IMR-90 (cell line): ENCODE results near the gene WDR90. TPM values are rescaled to one million over a fixed set of nuclear protein-coding genes. Genes with fewer than 3 reads are reported as not detected.

ENCODE experiments used
- ATAC-seq: fragments of 200-7000 bp; cut with Tn5 transposase; 2 replicates; pipeline ENCODE4 v1.9.1; 2020; ENCODE audit warnings: low read depth, mild to moderate bottlenecking, moderate library complexity
- BruUV-seq: library from RNA; stranded (reverse); fragments of 400-500 nt; replicated peaks from 2 replicates; lab custom pipeline; 2021; lab: Mats Ljungman, UMichigan
- CTCF ChIA-PET: fragments of 300-600 bp; formaldehyde crosslinking; extraction: SDS; loops from one replicate; lab custom pipeline; 2021; ENCODE audit warnings: antibody characterized with exemption; lab: Yijun Ruan, JAX
- POLR2A ChIA-PET: fragments of 300-600 bp; sonication (Branson Sonifier 250); formaldehyde crosslinking; loops from one replicate; lab custom pipeline; 2022; ENCODE audit warnings: antibody characterized with exemption; ENCODE audit not compliant: unreplicated experiment; lab: Charles Lee
- DNase-seq: peaks from one replicate; pipeline ENCODE4 v3.0.0; 2013
- H2AFZ ChIP-seq: replicated peaks from 2 replicates; pipeline ENCODE3; 2013; ENCODE audit warnings: low read length, mild to moderate bottlenecking; ENCODE audit not compliant: poor library complexity
- H2AK5ac ChIP-seq: 2 replicates; pipeline ENCODE4 v1.6.1; 2013; ENCODE audit warnings: low read depth, low read length, inconsistent platforms
- H2AK9ac ChIP-seq: replicated peaks from 2 replicates; pipeline ENCODE3; 2013; ENCODE audit warnings: mild to moderate bottlenecking, low read depth, low read length, moderate library complexity; ENCODE audit not compliant: poor library complexity
- H2BK120ac ChIP-seq: 2 replicates; pipeline ENCODE4 v1.6.1; 2013; ENCODE audit warnings: low read depth, low read length, inconsistent platforms
- H2BK15ac ChIP-seq: 3 replicates; pipeline ENCODE4 v1.6.1; 2013; ENCODE audit warnings: low read depth, low read length, inconsistent platforms
- H2BK20ac ChIP-seq: 2 replicates; pipeline ENCODE4 v1.6.1; 2013; ENCODE audit warnings: low read depth, mild to moderate bottlenecking, inconsistent platforms, low read length, moderate library complexity
- H2BK5ac ChIP-seq: 2 replicates; pipeline ENCODE4 v1.6.1; 2013; ENCODE audit warnings: mild to moderate bottlenecking, low read depth, low read length, inconsistent platforms; ENCODE audit not compliant: poor library complexity, severe bottlenecking
- H3K14ac ChIP-seq: replicated peaks from 2 replicates; pipeline ENCODE4 v1.6.1; 2013; ENCODE audit warnings: low read depth, low read length, inconsistent platforms
- H3K18ac ChIP-seq: 2 replicates; pipeline ENCODE4 v1.6.1; 2013; ENCODE audit warnings: low read depth, low read length, control low read depth
- H3K23ac ChIP-seq: 2 replicates; pipeline ENCODE4 v1.6.1; 2013; ENCODE audit warnings: low read depth, low read length, inconsistent platforms
- H3K27ac ChIP-seq: 2 replicates; pipeline ENCODE4 v1.5.1; 2013; ENCODE audit warnings: mild to moderate bottlenecking, control low read depth, low read length; ENCODE audit not compliant: insufficient read depth
- H3K27me3 ChIP-seq: 2 replicates; pipeline ENCODE4 v1.6.1; 2013; ENCODE audit warnings: low read length; ENCODE audit not compliant: control insufficient read depth, insufficient read depth
- H3K36me3 ChIP-seq: 2 replicates; pipeline ENCODE4 v1.6.1; 2013; ENCODE audit warnings: low read length, mixed read lengths; ENCODE audit not compliant: control insufficient read depth, insufficient read depth
- H3K4ac ChIP-seq: 2 replicates; pipeline ENCODE4 v1.6.1; 2013; ENCODE audit warnings: low read depth, low read length, inconsistent platforms
- H3K4me1 ChIP-seq: 2 replicates; pipeline ENCODE4 v1.6.1; 2013; ENCODE audit warnings: low read length, mixed read lengths; ENCODE audit not compliant: control insufficient read depth, insufficient read depth
- H3K4me2 ChIP-seq: 2 replicates; pipeline ENCODE4 v1.6.1; 2013; ENCODE audit warnings: low read depth, mild to moderate bottlenecking, control low read depth, low read length, moderate library complexity
- H3K4me3 ChIP-seq: 2 replicates; pipeline ENCODE4 v1.5.1; 2013; ENCODE audit warnings: low read depth, mild to moderate bottlenecking, control low read depth, low read length, moderate library complexity; ENCODE audit not compliant: insufficient read depth
- H3K56ac ChIP-seq: 2 replicates; pipeline ENCODE4 v1.6.1; 2013; ENCODE audit warnings: low read length, inconsistent platforms; ENCODE audit not compliant: insufficient read depth; ENCODE audit errors: extremely low read depth
- H3K79me1 ChIP-seq, 2 experiments: 2 replicates each; pipeline ENCODE4 v1.6.1; 2013; ENCODE audit warnings: low read length in 2 of 2, inconsistent platforms in 1 of 2, low read depth in 1 of 2
- H3K9ac ChIP-seq: 2 replicates; pipeline ENCODE4 v1.6.1; 2013; ENCODE audit warnings: low read depth, low read length, control low read depth
- H3K9me1 ChIP-seq: 2 replicates; pipeline ENCODE4 v1.6.1; 2013; ENCODE audit warnings: low read length, inconsistent platforms; ENCODE audit not compliant: insufficient read depth
- H3K9me3 ChIP-seq: 2 replicates; pipeline ENCODE4 v1.6.1; 2013; ENCODE audit warnings: low read length; ENCODE audit not compliant: control insufficient read depth, insufficient read depth
- H4K20me1 ChIP-seq: 2 replicates; pipeline ENCODE4 v1.6.1; 2013; ENCODE audit warnings: low read length, inconsistent platforms; ENCODE audit not compliant: insufficient read depth
- H4K5ac ChIP-seq: 2 replicates; pipeline ENCODE4 v1.6.1; 2013; ENCODE audit warnings: mild to moderate bottlenecking, low read depth, low read length, control low read depth
- H4K8ac ChIP-seq, 2 experiments: 2 replicates each; pipeline ENCODE4 v1.6.1; 2013; ENCODE audit warnings: low read depth in 2 of 2, low read length in 2 of 2, control low read depth in 1 of 2, inconsistent platforms in 1 of 2
- H4K91ac ChIP-seq: 2 replicates; pipeline ENCODE4 v1.6.1; 2013; ENCODE audit warnings: low read depth, low read length, inconsistent platforms; ENCODE audit not compliant: insufficient read depth
- BHLHE40 ChIP-seq: fragments of 150-350 bp; IDR thresholded peaks from 2 replicates; pipeline ENCODE4 v1.6.1; 2016; ENCODE audit warnings: mild to moderate bottlenecking, low read depth, low read length
- CEBPB ChIP-seq: IDR thresholded peaks from 2 replicates; pipeline ENCODE4 v1.6.1; 2012; ENCODE audit warnings: low read depth, low read length, improper control_type of control experiment
- CHD1 ChIP-seq: IDR thresholded peaks from 2 replicates; pipeline ENCODE4 v1.6.1; 2012; ENCODE audit warnings: low read depth, low read length, improper control_type of control experiment
- CTCF ChIP-seq: conservative IDR thresholded peaks from 2 replicates; pipeline ENCODE4 v1.5.1; 2012; ENCODE audit warnings: mild to moderate bottlenecking, low read depth, low read length, improper control_type of control experiment
- FOS ChIP-seq: fragments of 150-350 bp; IDR thresholded peaks from 2 replicates; pipeline ENCODE4 v1.6.1; 2016; ENCODE audit warnings: low read depth, low read length
- MAFK ChIP-seq: IDR thresholded peaks from 2 replicates; pipeline ENCODE4 v1.6.1; 2012; ENCODE audit warnings: low read depth, low read length, improper control_type of control experiment
- MAZ ChIP-seq: IDR thresholded peaks from 2 replicates; pipeline ENCODE4 v1.6.1; 2012; ENCODE audit warnings: low read depth, mild to moderate bottlenecking, low read length, improper control_type of control experiment, moderate library complexity, borderline replicate concordance
- MXI1 ChIP-seq: IDR thresholded peaks from 2 replicates; pipeline ENCODE4 v1.6.1; 2012; ENCODE audit warnings: low read depth, mild to moderate bottlenecking, low read length, moderate library complexity, borderline replicate concordance
- NFE2L2 ChIP-seq: fragments of 150-350 bp; IDR thresholded peaks from 2 replicates; pipeline ENCODE4 v1.6.1; 2016; ENCODE audit warnings: low read depth, mild to moderate bottlenecking, low read length
- POLR2A ChIP-seq: IDR thresholded peaks from 2 replicates; pipeline ENCODE4 v1.6.1; 2012; ENCODE audit warnings: mild to moderate bottlenecking, low read depth, low read length
- RAD21 ChIP-seq: IDR thresholded peaks from 2 replicates; pipeline ENCODE4 v1.6.1; 2012; ENCODE audit warnings: low read length, improper control_type of control experiment
- RCOR1 ChIP-seq: IDR thresholded peaks from 2 replicates; pipeline ENCODE4 v1.6.1; 2012; ENCODE audit warnings: mild to moderate bottlenecking, low read length, improper control_type of control experiment; ENCODE audit not compliant: insufficient replicate concordance
- RFX5 ChIP-seq: IDR thresholded peaks from 2 replicates; pipeline ENCODE4 v1.8.0; 2012; ENCODE audit warnings: low read depth, mild to moderate bottlenecking, low read length, moderate library complexity
- SMC3 ChIP-seq: fragments of 150-350 bp; IDR thresholded peaks from 2 replicates; pipeline ENCODE4 v1.6.1; 2016; ENCODE audit warnings: low read depth, mild to moderate bottlenecking, antibody characterized with exemption, low read length, moderate library complexity
- USF2 ChIP-seq: fragments of 150-350 bp; IDR thresholded peaks from 2 replicates; pipeline ENCODE4 v1.6.1; 2017; ENCODE audit warnings: mild to moderate bottlenecking, antibody characterized with exemption, low read length, low read depth
- WGBS, 2 experiments: methylation state at CpG; one replicate each; pipeline versions ENCODE4 v1.1.5 to v1.1.7; 2013; ENCODE audit warnings: missing lambda C conversion rate in 2 of 2; ENCODE audit not compliant: insufficient read length in 1 of 2; ENCODE audit errors: extremely low coverage in 2 of 2; 5-methylcytosine and 5-hydroxymethylcytosine counted together
- dilution Hi-C: fragments of 300-500 bp; cut with HindIII; formaldehyde crosslinking; loops from one replicate; pipeline ENCODE4 v1.14.3; 2018; ENCODE audit warnings: low sequenced_read_pairs; ENCODE audit not compliant: unreplicated experiment
- in situ Hi-C: fragments of 300-500 bp; cut with MboI; formaldehyde crosslinking; loops from 3 replicates; pipeline ENCODE4 v1.14.3; 2019; ENCODE audit warnings: low sequenced_read_pairs, inconsistent platforms, mixed read lengths
- intact Hi-C: fragments of 100-400 bp; cut with micrococcal nuclease; formaldehyde crosslinking; loops from 2 replicates; pipeline ENCODE4 v1.10.0; 2022
- polyA plus RNA-seq, 3 experiments: library from polyadenylated mRNA; depleted of rRNA; stranded (reverse); fragments of >200 nt; gene quantifications; 2 replicates each; pipeline ENCODE4 v1.2.3, GENCODE V29; 2012; ENCODE audit warnings: low replicate concordance in 1 of 3
- total RNA-seq: library from RNA; depleted of rRNA; stranded (reverse); fragments of >200 nt; gene quantifications from 2 replicates; pipeline ENCODE4 v1.2.3, GENCODE V29; 2012
- TF ChIP-seq, protein P1 (sequence below): fragments of 150-350 bp; IDR thresholded peaks from 2 replicates; pipeline ENCODE4 v1.6.1; 2016; ENCODE audit warnings: low read depth, mild to moderate bottlenecking, low read length, moderate library complexity, borderline replicate concordance

WDR90 gene
- total and polyA plus RNA-seq, 2 of the 4 experiments (the other 2 are of a cell fraction) = 1.4 to 18.7 TPM

DNA sequence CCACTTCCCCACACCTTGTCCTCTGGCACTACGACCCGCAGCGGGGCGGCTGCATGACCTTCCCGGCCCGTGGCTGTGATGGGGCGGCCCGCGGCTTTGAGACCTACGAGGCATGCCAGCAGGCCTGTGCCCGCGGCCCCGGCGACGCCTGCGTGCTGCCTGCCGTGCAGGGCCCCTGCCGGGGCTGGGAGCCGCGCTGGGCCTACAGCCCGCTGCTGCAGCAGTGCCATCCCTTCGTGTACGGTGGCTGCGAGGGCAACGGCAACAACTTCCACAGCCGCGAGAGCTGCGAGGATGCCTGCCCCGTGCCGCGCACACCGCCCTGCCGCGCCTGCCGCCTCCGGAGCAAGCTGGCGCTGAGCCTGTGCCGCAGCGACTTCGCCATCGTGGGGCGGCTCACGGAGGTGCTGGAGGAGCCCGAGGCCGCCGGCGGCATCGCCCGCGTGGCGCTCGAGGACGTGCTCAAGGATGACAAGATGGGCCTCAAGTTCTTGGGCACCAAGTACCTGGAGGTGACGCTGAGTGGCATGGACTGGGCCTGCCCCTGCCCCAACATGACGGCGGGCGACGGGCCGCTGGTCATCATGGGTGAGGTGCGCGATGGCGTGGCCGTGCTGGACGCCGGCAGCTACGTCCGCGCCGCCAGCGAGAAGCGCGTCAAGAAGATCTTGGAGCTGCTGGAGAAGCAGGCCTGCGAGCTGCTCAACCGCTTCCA, 15.7 kb upstream of the WDR90 start:
- Histone ChIP-seq H3K14ac (no peak overlapping the region), H3K4me1 (peaks cover 25% of the 10 kb centered on the region), H3K56ac (no peak overlapping the region), H3K4ac (no peak overlapping the region), H2BK15ac (no peak overlapping the region), H3K36me3 (peaks cover 12% of the 10 kb centered on the region; the same call in 1 of the 2 replicates), H3K27me3 (no peaks in the 10 kb centered on the region), H3K79me1 (peaks cover 0 to 17% of the 10 kb centered on the region in 2 experiments; a peak in 2 of 4 replicates), H3K4me3 (no peak overlapping the region), H3K9me3 (no peaks in the 10 kb centered on the region), H4K91ac (no peak overlapping the region), H3K4me2 (no peak overlapping the region), H2BK5ac (no peak overlapping the region), H2AFZ (peak overlapping the region; percentile 5), H4K20me1 (peaks cover 4% of the 10 kb centered on the region), H3K27ac (no peak overlapping the region), H3K23ac (no peak overlapping the region), H2AK9ac (peak overlapping the region; percentile 5), H4K5ac (no peak overlapping the region), H3K9ac (no peak overlapping the region), H2AK5ac (no peak overlapping the region), H2BK120ac (no peak overlapping the region), H2BK20ac (no peak overlapping the region), H3K18ac (no peak overlapping the region), H4K8ac (no peak overlapping the region), H3K9me1 (peaks cover 8% of the 10 kb centered on the region; the same call in 1 of the 2 replicates)
- 97% methylated on average over 55 of the region's 74 CpGs; no CpG with 5 or more reads in 1 of the 2 experiments for WGBS, 2 experiments
- POLR2A ChIA-PET = no interaction called here
- DNase-seq (no peak), ATAC-seq (no peak)
- dilution Hi-C loops (no loop called here), in situ Hi-C loops (no loop called here), intact Hi-C loops (no loop called here)
- CTCF ChIA-PET = no interaction called here
- TF ChIP-seq FOS (no peak), MXI1 (no peak), MAZ (no peak), POLR2A (no peak), CEBPB (no peak), CHD1 (no peak), RCOR1 (no peak), BHLHE40 (no peak), CTCF (no peak), USF2 (no peak), NFE2L2 (no peak), SMC3 (no peak), RAD21 (no peak), MAFK (no peak), RFX5 (no peak)
- TF ChIP-seq, protein P1, sequence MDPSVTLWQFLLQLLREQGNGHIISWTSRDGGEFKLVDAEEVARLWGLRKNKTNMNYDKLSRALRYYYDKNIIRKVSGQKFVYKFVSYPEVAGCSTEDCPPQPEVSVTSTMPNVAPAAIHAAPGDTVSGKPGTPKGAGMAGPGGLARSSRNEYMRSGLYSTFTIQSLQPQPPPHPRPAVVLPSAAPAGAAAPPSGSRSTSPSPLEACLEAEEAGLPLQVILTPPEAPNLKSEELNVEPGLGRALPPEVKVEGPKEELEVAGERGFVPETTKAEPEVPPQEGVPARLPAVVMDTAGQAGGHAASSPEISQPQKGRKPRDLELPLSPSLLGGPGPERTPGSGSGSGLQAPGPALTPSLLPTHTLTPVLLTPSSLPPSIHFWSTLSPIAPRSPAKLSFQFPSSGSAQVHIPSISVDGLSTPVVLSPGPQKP = no peak
- no TSS peak for BruUV-seq
